ENCODE results near the gene MTFR1L. TPM values are rescaled to one million over a fixed set of nuclear protein-coding genes. Genes with fewer than 3 reads are reported as not detected.
A peak's percentile ranks its signal among the peaks of the same experiment; 100 is the strongest.

Gene MTFR1L
- total RNA-seq, 1 donor from 2014 or later = 74.3 TPM

GRCh38 chr1:25811384-25812082 lies 8.2 kb upstream of the MTFR1L start:
- H3K9me3 Mint-ChIP-seq = no peaks in the 10 kb centered on the region
- no peak overlapping the region for H3K27ac Mint-ChIP-seq
- peaks cover 9% of the 10 kb centered on the region for H3K36me3 Mint-ChIP-seq
- no peak for DNase-seq (ENCODE audit: low spot score in 2 of 2, unreplicated experiment in 2 of 2)
- H3K27me3 Mint-ChIP-seq (ENCODE audit: low read depth) = no peaks in the 10 kb centered on the region
- no peak overlapping the region for H3K4me3 Mint-ChIP-seq
- no peaks in the 10 kb centered on the region for H3K4me1 Mint-ChIP-seq
- TF ChIP-seq CTCF (IDR thresholded peaks at IDR 0.05; ENCODE audit: unreplicated experiment) = no peak

- no peaks in the 10 kb centered on the region for H3K27me3 Mint-ChIP-seq (ENCODE audit: low read depth)
- H3K4me3 Mint-ChIP-seq = no peak overlapping the region
- H3K9me3 Mint-ChIP-seq = no peaks in the 10 kb centered on the region
- no peak for TF ChIP-seq CTCF (IDR thresholded peaks at IDR 0.05; ENCODE audit: unreplicated experiment)
- no peak for DNase-seq (ENCODE audit: low spot score in 2 of 2, unreplicated experiment in 2 of 2)
- peaks cover 9% of the 10 kb centered on the region for H3K36me3 Mint-ChIP-seq
- peaks cover 5% of the 10 kb centered on the region for H3K4me1 Mint-ChIP-seq
- no peak overlapping the region for H3K27ac Mint-ChIP-seq
Measured at GRCh38 chr1:25813071-25813733, 6.6 kb upstream of the MTFR1L start.

GRCh38 chr1:25813734-25814471 lies 5.9 kb upstream of the MTFR1L start:
- peaks cover 9% of the 10 kb centered on the region for H3K36me3 Mint-ChIP-seq
- H3K27me3 Mint-ChIP-seq (ENCODE audit: low read depth) = no peaks in the 10 kb centered on the region
- DNase-seq (ENCODE audit: low spot score in 2 of 2, unreplicated experiment in 2 of 2) = no peak
- H3K27ac Mint-ChIP-seq = no peak overlapping the region
- H3K4me1 Mint-ChIP-seq = peaks cover 12% of the 10 kb centered on the region
- no peaks in the 10 kb centered on the region for H3K9me3 Mint-ChIP-seq
- no peak overlapping the region for H3K4me3 Mint-ChIP-seq
- no peak for TF ChIP-seq CTCF (IDR thresholded peaks at IDR 0.05; ENCODE audit: unreplicated experiment)

- peaks cover 8% of the 10 kb centered on the region for H3K36me3 Mint-ChIP-seq
- peaks cover 18% of the 10 kb centered on the region for H3K4me1 Mint-ChIP-seq
- peak overlapping the region; percentile 19 for H3K27ac Mint-ChIP-seq
- no peaks in the 10 kb centered on the region for H3K9me3 Mint-ChIP-seq
- no peak for TF ChIP-seq CTCF (IDR thresholded peaks at IDR 0.05; ENCODE audit: unreplicated experiment)
- no peak for DNase-seq (ENCODE audit: low spot score in 2 of 2, unreplicated experiment in 2 of 2)
- no peak overlapping the region for H3K4me3 Mint-ChIP-seq
- H3K27me3 Mint-ChIP-seq (ENCODE audit: low read depth) = no peaks in the 10 kb centered on the region
Measured at GRCh38 chr1:25814549-25815087, 5.1 kb upstream of the MTFR1L start.

GRCh38 chr1:25815208-25816111 lies 4.3 kb upstream of the MTFR1L start:
- H3K27me3 Mint-ChIP-seq (ENCODE audit: low read depth) = no peaks in the 10 kb centered on the region
- peaks cover 18% of the 10 kb centered on the region for H3K4me1 Mint-ChIP-seq
- DNase-seq (ENCODE audit: low spot score in 2 of 2, unreplicated experiment in 2 of 2) = no peak
- no peak overlapping the region for H3K4me3 Mint-ChIP-seq
- H3K9me3 Mint-ChIP-seq = no peaks in the 10 kb centered on the region
- peaks cover 7% of the 10 kb centered on the region for H3K36me3 Mint-ChIP-seq
- TF ChIP-seq CTCF (IDR thresholded peaks at IDR 0.05; ENCODE audit: unreplicated experiment) = no peak
- H3K27ac Mint-ChIP-seq = peak overlapping the region; percentile 19
